Raji (cell line): ENCODE measurements around the gene CDX2.

Experiments used
- POLR2A ChIP-seq: IDR thresholded peaks from 2 replicates; pipeline ENCODE4 v1.6.1; 2011; ENCODE audit warnings: low read depth, low read length, control low read depth; ENCODE audit not compliant: insufficient read depth

The CDX2 gene

GRCh38 chr13:27982361-27982760 lies 13.2 kb upstream of the CDX2 start:
- no peak for TF ChIP-seq POLR2A

DNA sequence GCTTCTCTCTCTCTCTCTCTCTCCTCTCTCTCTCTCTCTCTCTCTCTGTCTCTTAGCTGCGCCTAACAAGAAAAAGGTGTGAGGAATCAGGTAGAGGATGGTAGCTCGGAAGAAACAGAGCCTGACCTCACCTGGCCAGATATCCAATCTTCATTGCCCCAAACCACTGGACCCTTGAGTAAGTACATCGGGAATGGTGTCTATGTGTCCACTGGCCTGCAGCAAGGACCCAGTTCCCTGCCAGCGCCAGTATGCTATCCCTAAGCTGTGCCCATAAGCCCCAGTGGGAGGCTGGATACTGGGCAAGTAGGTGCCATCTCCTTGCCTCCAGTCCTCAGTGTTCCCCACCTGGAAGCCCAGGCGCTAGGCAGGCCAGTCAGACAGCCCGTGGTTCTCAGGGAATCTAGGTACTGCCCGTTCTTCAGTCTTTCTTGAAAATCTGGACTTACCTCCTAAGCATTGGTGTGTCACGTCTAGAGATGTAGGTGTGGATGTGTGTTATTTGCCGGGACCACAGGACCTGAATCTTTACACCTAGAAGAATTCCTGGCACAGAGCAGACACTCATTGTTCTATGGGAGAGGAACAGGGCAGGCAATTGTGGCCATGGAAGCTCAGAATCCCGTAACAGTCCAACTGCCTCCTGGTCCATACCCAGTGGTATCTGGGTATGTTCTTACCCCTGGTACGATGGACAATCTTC lies 12.0 kb upstream of the CDX2 start:
- no peak for TF ChIP-seq POLR2A

DNA sequence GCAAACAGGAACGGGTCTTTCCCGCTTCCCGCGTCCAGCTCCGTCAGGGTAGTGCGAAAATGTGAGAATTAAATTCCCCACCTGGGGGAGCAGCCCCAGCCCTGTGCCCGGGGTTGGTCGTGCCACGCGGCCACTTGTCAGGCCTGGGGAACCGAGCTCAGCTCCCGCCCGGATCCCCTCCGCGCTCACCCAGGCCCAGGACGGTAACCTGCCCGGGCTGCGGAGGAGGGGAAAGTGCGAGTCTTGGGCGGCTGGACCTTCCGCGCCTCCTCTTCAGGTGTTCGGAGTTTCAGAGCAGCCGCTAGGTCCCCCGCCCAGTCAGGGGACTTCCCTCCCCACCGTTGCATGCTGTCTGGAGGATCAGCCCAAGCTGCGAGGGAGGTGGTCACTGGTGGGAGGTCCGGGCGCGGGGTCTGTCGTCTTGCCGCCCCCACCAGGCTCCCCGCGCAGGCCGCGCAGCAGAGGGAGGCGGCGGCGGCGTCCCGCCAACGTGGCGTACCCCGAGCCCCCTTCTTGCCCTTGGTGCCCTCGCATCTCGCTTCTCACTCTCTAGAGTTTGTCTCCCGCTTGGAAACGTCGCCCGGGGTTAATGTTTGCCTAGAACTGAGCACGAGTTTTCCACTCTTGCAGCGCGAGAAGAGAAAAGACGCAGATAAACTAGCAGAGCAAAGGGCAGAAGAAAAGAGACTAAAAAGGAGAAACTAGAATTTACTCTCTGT lies 11.3 kb upstream of the CDX2 start:
- TF ChIP-seq POLR2A: no peak

DNA sequence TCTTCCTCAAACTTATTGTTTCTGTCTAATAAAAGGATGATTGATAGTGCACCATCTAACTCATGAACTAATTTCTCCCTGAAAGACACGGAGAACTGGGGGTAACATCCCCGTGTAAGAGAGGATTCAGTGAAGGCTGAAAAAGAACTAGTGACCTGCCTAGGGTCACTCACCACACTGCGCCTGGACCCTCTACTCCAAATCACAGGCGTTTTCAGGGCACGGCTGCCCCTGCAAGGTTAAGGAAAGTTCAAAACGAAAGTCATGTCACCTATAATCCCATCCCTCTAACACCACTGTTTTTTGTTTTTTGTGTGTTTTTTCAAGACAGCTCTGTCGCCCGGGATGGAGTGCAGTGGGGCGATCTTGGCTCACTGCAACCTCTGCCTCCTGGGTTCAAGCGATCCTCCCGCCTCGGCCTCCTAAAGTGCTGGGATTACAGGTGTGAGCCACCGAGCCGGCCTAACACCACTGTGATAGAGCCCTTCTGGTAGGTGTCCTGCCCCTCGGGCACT lies 10.7 kb upstream of the CDX2 start:
- no peak for TF ChIP-seq POLR2A

DNA sequence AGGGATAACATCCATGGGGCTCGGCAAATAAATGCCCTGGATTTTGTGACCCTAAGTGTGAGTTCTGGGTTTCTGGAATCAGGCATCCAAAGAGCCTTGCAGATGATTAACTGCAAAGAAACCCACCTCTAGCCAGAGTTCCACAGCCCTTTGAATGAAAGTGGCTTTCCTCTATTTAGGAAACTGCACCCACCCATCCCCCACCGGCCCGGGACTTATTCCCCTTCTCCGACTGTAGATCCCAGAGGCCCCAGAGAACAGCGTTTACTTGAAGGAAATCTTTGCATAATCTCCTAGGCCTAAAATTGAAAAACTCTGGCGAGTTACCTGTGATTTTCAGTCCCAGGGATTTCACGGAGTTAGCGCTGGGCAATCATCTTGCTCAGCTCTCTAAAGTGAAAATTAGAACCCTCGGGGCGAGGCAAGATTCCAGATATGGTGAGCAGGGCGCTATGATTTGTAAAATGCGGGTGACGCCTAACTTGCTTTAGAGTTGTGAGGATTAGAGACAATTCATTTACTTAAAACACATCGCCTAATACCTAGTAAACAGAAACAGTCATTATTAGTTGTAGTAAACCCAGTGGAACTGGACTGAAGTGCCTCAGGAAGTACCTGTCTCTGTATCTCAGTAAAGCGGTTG lies 10.0 kb upstream of the CDX2 start:
- no peak for TF ChIP-seq POLR2A

GRCh38 chr13:27978301-27978968 lies 9.3 kb upstream of the CDX2 start:
- no peak for TF ChIP-seq POLR2A

DNA sequence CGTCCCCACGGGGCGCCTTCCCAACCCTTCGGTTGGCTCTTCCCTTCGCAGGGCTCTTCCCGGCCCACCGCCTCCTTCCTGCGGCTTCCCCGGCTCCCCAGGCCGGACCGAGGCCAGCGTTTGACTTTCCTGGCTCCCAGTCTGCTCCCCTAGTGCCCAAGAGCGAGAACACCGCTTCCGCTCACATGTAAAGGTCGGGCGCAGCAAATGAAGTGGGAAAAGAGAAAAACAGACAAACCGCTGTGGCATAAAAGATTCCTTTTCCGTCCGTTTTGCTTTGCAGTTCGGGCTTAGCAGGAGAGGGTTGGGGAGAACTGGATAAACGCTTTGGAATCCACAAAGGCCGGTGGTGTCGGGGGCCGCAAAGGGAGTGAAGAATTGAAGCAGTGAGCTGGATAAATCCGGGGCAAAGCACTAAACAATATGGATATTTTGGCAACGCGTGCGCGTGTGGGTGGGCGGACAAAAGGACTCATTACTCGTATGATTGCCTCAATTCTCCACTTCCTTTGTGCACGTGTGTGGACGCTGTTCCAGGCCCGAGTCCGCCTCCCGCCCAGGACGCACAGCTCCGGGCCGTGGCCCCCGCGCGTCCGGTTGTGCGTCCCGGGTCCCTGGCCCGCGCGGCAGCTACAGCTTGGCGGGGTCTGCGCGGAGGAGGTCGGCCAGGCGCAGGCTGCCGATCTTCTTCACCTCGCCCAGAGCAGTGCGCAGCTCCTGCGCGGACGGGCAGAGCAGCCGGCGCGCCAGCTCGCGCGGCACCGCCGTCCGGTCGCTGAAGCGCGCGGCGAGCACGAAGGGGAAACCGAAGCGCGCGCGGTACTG lies 8.6 kb upstream of the CDX2 start:
- no peak for TF ChIP-seq POLR2A

GRCh38 chr13:27976362-27977091 lies 7.4 kb upstream of the CDX2 start:
- TF ChIP-seq POLR2A: no peak

- TF ChIP-seq POLR2A: no peak
Measured at GRCh38 chr13:27975564-27976361, 6.6 kb upstream of the CDX2 start.

GRCh38 chr13:27973961-27974662 lies 5.0 kb upstream of the CDX2 start:
- TF ChIP-seq POLR2A: no peak

DNA sequence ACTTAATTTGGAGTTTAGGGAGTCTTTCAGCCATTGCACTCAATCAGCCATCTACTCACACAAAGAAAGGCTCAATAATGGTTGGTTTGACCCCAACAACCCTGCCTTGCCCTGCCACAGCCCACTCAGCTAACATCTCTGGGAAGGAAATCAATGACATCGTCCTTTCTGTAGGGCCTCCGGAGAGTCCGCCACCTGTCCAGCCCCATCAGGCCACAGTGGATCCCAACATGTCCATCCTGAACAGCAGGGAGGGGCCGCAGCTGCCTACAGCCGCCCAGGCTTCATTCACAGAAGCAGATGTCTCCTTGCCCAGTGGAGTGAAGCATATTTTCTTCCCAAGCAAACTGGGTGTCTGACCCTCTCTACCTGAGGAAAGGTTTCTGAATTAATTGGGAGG lies 4.2 kb upstream of the CDX2 start:
- no peak for TF ChIP-seq POLR2A

- no peak for TF ChIP-seq POLR2A
Measured at GRCh38 chr13:27972478-27972820, 3.3 kb upstream of the CDX2 start.
